Breast epithelium (tissue), 4 donors: ENCODE results near the gene FAM9C. TPM values are rescaled to one million over a fixed set of nuclear protein-coding genes. Genes with fewer than 3 reads are reported as not detected.
"Not testable (repeated sequence)": the region's sequence is repeated elsewhere in the genome, so short reads cannot be mapped to it uniquely, and the experiment has no call there.

Experiments used
- DNase-seq, 2 donors: peaks; one replicate each; pipeline ENCODE4 v3.0.0-alpha.2; 2019; ENCODE audit warnings: low spot score in 2 of 2
- H3K27ac ChIP-seq, 2 donors: fragments of 200-600 bp; sonication (generic) in 1 of 2; one replicate each; pipeline ENCODE4 v1.5.1; 2016 to 2019; ENCODE audit warnings: mild to moderate bottlenecking in 1 of 2
- H3K27me3 ChIP-seq, 2 donors: fragments of 200-600 bp; sonication (generic) in 1 of 2; one replicate each; pipeline versions ENCODE4 v1.5.1 to v1.6.0; 2017 to 2019; ENCODE audit warnings: control low read depth in 1 of 2, mild to moderate bottlenecking in 1 of 2
- H3K36me3 ChIP-seq: fragments of 200-600 bp; one replicate; pipeline ENCODE4 v1.5.1; 2019
- H3K4me1 ChIP-seq, 2 donors: fragments of 200-600 bp; sonication (generic); one replicate each; pipeline ENCODE4 v1.5.1; 2016 to 2019; ENCODE audit warnings: control low read depth in 1 of 2
- H3K4me3 ChIP-seq, 3 donors: fragments of 200-600 bp; sonication (generic); 1 replicate in 2 of 3; 2 replicates in 1 of 3; pipeline ENCODE4 v1.5.1; 2016 to 2019; ENCODE audit warnings: mild to moderate bottlenecking in 3 of 3, moderate library complexity in 2 of 3
- H3K9me3 ChIP-seq, 2 donors: fragments of 200-600 bp; sonication (generic) in 1 of 2; one replicate each; pipeline ENCODE4 v1.5.1; 2016 to 2019; ENCODE audit warnings: control low read depth in 1 of 2
- POLR2A ChIP-seq: fragments of 450-650 bp; IDR thresholded peaks from one replicate; pipeline ENCODE4 v1.6.1; 2016; ENCODE audit warnings: antibody characterized with exemption, mild to moderate bottlenecking, moderate library complexity
- POLR2AphosphoS5 ChIP-seq, 3 donors: sonication (generic); formaldehyde crosslinking; IDR thresholded peaks; one replicate each; pipeline ENCODE4 v1.6.1; 2017; ENCODE audit warnings: antibody characterized with exemption in 3 of 3
- intact Hi-C: fragments of 100-400 bp; cut with DNase I; formaldehyde crosslinking; loops from one replicate; pipeline ENCODE4 v1.15.1; 2023; ENCODE audit warnings: low total_unique reads
- total RNA-seq, 3 donors: library from RNA; depleted of rRNA; stranded (reverse); fragments of >200 nt; gene quantifications; one replicate each; pipeline ENCODE4 v1.1.0, GENCODE V29; 2016
- TF ChIP-seq, protein P1 (sequence below), 3 donors: fragments of 450-650 bp; IDR thresholded peaks; one replicate each; pipeline ENCODE4 v1.5.1; 2016 to 2017; ENCODE audit warnings: antibody characterized with exemption in 3 of 3, mild to moderate bottlenecking in 3 of 3, moderate library complexity in 3 of 3

Gene FAM9C
- total RNA-seq, 3 donors from 2014 or later: not detected

- TF ChIP-seq POLR2A (no peak), POLR2AphosphoS5 (IDR thresholded peaks at IDR 0.05) (no peak)
- TF ChIP-seq, protein P1, sequence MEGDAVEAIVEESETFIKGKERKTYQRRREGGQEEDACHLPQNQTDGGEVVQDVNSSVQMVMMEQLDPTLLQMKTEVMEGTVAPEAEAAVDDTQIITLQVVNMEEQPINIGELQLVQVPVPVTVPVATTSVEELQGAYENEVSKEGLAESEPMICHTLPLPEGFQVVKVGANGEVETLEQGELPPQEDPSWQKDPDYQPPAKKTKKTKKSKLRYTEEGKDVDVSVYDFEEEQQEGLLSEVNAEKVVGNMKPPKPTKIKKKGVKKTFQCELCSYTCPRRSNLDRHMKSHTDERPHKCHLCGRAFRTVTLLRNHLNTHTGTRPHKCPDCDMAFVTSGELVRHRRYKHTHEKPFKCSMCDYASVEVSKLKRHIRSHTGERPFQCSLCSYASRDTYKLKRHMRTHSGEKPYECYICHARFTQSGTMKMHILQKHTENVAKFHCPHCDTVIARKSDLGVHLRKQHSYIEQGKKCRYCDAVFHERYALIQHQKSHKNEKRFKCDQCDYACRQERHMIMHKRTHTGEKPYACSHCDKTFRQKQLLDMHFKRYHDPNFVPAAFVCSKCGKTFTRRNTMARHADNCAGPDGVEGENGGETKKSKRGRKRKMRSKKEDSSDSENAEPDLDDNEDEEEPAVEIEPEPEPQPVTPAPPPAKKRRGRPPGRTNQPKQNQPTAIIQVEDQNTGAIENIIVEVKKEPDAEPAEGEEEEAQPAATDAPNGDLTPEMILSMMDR (IDR thresholded peaks at IDR 0.05): no peak
- H3K27ac ChIP-seq: no peak overlapping the region
- H3K9me3 ChIP-seq: no peaks in the 10 kb centered on the region
- intact Hi-C loops: no loop called here
- H3K27me3 ChIP-seq: peaks cover 0 to 19% of the 10 kb centered on the region in 2 donors
- H3K4me1 ChIP-seq: no peaks in the 10 kb centered on the region
- H3K4me3 ChIP-seq: no peak overlapping the region
- DNase-seq: no peak
- H3K36me3 ChIP-seq: no peaks in the 10 kb centered on the region
Observed at GRCh38 chrX:13026877-13027652, 17.4 kb downstream of the FAM9C start.

DNA sequence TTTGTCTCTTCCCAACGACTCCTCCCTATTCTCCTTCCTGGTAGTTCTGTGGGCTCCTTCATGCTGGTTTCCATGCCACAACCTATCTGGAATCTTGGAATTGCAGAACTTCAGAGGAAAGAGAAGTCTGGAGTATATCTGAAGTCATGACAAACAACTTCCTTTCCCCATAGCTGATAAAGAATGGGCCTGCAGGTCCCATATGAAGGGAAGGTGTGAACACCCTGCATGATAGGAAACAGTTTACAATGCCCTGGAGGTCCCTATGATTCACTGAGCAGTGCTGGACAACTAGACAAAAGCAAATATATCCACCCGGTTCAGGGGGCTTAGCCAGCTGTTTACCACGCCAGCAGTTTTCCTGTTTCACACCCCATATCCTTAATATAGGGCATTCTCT lies 19.4 kb downstream of the FAM9C start:
- Histone ChIP-seq H3K9me3 (no peaks in the 10 kb centered on the region), H3K36me3 (no peaks in the 10 kb centered on the region), H3K4me3 (no peak overlapping the region), H3K4me1 (no peaks in the 10 kb centered on the region), H3K27me3 (peaks cover 0 to 18% of the 10 kb centered on the region in 2 donors), H3K27ac (no peak overlapping the region)
- TF ChIP-seq POLR2AphosphoS5 (IDR thresholded peaks at IDR 0.05) (no peak), POLR2A (no peak)
- no peak for DNase-seq
- intact Hi-C loops: no loop called here

GRCh38 chrX:13023979-13024378 lies 20.4 kb downstream of the FAM9C start:
- no peak for DNase-seq
- intact Hi-C loops: no loop called here
- TF ChIP-seq, protein P1 (IDR thresholded peaks at IDR 0.05): no peak
- no peak for TF ChIP-seq POLR2A
- no peak for TF ChIP-seq POLR2AphosphoS5 (IDR thresholded peaks at IDR 0.05)
- Histone ChIP-seq H3K4me3 (no peak overlapping the region), H3K27ac (no peak overlapping the region), H3K9me3 (no peaks in the 10 kb centered on the region), H3K27me3 (peaks cover 0 to 25% of the 10 kb centered on the region in 2 donors), H3K4me1 (no peaks in the 10 kb centered on the region), H3K36me3 (no peaks in the 10 kb centered on the region)

GRCh38 chrX:13023567-13023966 lies 20.9 kb downstream of the FAM9C start:
- intact Hi-C loops: no loop called here
- DNase-seq: no peak
- Histone ChIP-seq H3K27ac (no peak overlapping the region), H3K36me3 (no peaks in the 10 kb centered on the region), H3K27me3 (peaks cover 0 to 21% of the 10 kb centered on the region in 2 donors), H3K9me3 (no peaks in the 10 kb centered on the region), H3K4me1 (no peaks in the 10 kb centered on the region), H3K4me3 (no peak overlapping the region)
- TF ChIP-seq POLR2AphosphoS5 (IDR thresholded peaks at IDR 0.05) (no peak), POLR2A (no peak)
- TF ChIP-seq, protein P1 (IDR thresholded peaks at IDR 0.05): no peak

GRCh38 chrX:13022926-13023325 lies 21.5 kb downstream of the FAM9C start:
- Histone ChIP-seq H3K4me3 (no peak overlapping the region), H3K4me1 (no peaks in the 10 kb centered on the region), H3K27me3 (peaks cover 0 to 20% of the 10 kb centered on the region in 2 donors), H3K9me3 (no peaks in the 10 kb centered on the region), H3K36me3 (no peaks in the 10 kb centered on the region), H3K27ac (no peak overlapping the region)
- intact Hi-C loops: no loop called here
- TF ChIP-seq, protein P1 (IDR thresholded peaks at IDR 0.05): no peak
- TF ChIP-seq POLR2A: no peak
- no peak for TF ChIP-seq POLR2AphosphoS5 (IDR thresholded peaks at IDR 0.05)
- no peak for DNase-seq

- H3K27ac ChIP-seq, DNase-seq, H3K4me1 ChIP-seq, H3K4me3 ChIP-seq, H3K9me3 ChIP-seq, H3K36me3 ChIP-seq, intact Hi-C loops: not testable (repeated sequence)
- peaks cover 0 to 30% of the 10 kb centered on the region in 2 donors for H3K27me3 ChIP-seq
Observed at GRCh38 chrX:13016731-13017130, 27.7 kb downstream of the FAM9C start.
